GM12872 (cell line): ENCODE results near the gene STON2.

Source experiments
- CTCF ChIP-seq: IDR thresholded peaks from 3 replicates; pipeline ENCODE4 v1.5.1; 2011; ENCODE audit warnings: low read depth, mild to moderate bottlenecking, low read length, moderate library complexity; ENCODE audit not compliant: insufficient read depth

Gene STON2

GRCh38 chr14:81398196-81398891 lies 1.8 kb downstream of the STON2 start:
- no peak for TF ChIP-seq CTCF

- no peak for TF ChIP-seq CTCF
Observed at GRCh38 chr14:81396113-81396512, 4.0 kb downstream of the STON2 start.

GRCh38 chr14:81394739-81395138 lies 5.4 kb downstream of the STON2 start:
- no peak for TF ChIP-seq CTCF

GRCh38 chr14:81392976-81393643 lies 7.0 kb downstream of the STON2 start:
- TF ChIP-seq CTCF = no peak

- no peak for TF ChIP-seq CTCF
Observed at GRCh38 chr14:81392052-81392451, 8.1 kb downstream of the STON2 start.

- no peak for TF ChIP-seq CTCF
Observed at GRCh38 chr14:81390696-81391095, 9.4 kb downstream of the STON2 start.

- no peak for TF ChIP-seq CTCF
Observed at GRCh38 chr14:81388336-81388735, 11.8 kb downstream of the STON2 start.
